Measurements from ENCODE around the gene IBSP.

Gene IBSP, protein sequence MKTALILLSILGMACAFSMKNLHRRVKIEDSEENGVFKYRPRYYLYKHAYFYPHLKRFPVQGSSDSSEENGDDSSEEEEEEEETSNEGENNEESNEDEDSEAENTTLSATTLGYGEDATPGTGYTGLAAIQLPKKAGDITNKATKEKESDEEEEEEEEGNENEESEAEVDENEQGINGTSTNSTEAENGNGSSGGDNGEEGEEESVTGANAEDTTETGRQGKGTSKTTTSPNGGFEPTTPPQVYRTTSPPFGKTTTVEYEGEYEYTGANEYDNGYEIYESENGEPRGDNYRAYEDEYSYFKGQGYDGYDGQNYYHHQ

GRCh38 chr4:87799301-87800113 lies at the start of gene IBSP:
Gene IBSP, plus strand, starts transcription at chr4:87799554. Its CDS starts 2,808 bp downstream, at chr4:87802362.
- DNase-seq = no peak

GRCh38 chr4:87749883-87750282 lies 49.5 kb upstream of the IBSP start:
- DNase-seq = no peak

GRCh38 chr4:87758270-87758669 lies 41.1 kb upstream of the IBSP start:
- no peak for DNase-seq

DNA sequence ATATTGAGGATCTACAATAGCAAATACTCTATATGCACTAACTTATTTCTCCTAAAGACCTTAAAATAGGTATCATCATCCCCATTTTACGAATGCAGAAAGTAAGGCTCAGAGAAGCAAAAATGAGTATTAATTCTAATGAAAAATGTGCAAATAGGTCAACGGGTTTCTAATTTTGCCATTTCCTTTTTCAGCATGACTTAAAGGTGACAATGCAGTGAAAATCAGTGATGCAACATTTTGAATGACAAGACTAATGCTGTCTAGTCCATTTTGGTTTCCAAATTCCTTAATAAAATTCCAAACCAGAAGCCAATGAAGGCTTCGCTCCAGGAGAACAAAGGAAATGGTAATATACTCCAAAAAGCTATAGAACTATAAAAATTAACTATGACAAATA lies 37.0 kb upstream of the IBSP start:
- no peak for DNase-seq

DNA sequence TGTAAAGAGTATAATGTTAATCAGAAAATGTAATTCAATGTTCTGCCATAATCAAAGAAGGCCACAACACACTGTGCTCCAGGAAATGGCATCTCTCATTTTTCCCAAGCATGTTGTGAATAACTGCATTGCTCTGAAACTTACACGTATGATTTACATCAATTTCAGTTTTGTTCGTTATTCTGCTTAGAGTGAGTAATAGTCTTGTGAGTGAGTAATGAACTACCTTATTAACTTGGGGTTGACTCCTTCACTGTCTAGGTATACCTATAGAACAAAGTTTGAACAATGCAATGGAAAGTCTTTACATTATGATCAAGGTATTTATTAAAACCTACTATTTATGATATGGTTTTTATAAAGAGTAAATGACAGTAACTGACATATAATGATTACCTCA lies 17.8 kb upstream of the IBSP start:
- no peak for DNase-seq

GRCh38 chr4:87783781-87784180 lies 15.6 kb upstream of the IBSP start:
- no peak for DNase-seq

DNA sequence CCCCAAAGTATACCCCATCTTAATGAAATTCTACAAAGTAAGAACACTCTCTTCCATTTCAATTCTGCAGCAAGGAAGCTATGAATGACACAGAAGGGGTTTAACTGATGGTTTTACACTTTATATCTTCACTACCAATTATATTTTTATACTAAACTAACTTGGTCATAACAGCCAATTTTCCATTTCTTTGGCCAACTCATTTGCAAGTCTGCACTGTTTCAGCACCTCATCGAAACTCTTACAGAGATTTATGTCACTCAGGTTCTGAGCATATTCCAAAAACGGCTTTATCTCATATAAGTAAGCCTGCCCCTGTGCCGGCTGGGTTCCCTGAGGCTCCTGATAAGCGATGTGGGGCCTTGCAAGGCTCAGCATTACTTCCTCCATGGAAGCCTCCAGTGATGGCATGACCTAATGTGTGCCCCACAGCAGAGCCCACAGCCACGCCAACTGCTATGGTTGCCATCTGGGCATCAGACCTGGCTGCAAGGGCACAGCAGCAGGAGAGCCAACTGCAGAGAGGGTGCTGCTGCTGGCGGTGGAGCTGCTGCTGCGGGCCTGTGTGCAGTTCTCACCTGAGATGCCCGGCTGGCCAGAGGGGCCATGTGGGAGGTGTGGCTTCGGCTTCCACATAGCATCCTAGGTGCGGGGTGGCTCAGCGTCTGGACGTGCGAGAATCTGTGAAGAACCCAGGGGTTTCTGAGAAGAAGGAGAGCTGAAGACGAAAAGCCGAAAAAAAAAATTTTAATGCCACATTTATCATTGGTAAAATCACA lies 13.4 kb upstream of the IBSP start:
- no peak for DNase-seq

GRCh38 chr4:87802858-87803257 lies 3.5 kb downstream of the IBSP start:
- no peak for DNase-seq

- no peak for DNase-seq
These were observed 4.1 kb downstream of the IBSP start for GRCh38 chr4:87803421-87803820.

DNA sequence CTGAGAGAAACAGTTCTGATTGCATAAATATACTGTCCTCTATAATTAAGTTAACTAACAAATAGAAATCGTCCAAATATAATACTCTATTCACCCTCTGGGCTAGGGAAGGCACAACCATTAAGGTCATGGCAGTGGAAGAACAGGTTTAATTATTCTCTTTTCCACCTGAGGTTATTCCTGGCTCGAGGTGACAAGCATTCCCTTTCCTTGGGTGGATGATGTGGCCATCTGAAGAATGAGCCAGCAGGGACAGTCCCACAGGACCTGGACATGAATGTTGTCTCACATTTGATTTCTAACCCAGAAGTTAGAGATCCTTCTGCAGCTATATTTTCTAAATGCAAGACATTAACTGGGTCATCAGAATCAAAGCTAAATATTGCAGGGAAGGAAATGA lies 5.5 kb downstream of the IBSP start:
- no peak for DNase-seq

DNA sequence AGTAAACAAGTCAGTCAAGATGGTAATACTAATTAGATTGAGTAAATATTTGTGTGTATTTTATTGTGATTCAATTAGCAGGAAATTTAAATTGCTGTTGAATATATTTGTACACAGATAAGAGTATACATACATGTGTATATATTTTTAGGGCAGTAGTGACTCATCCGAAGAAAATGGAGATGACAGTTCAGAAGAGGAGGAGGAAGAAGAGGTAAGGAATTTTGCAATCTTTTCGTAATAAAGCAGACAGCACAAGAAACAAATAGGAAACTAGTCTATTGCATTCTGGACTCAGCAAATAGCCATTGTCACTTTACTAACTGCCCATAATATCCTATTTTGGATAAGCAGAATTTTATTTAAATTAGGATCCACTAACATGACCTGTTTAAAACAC lies 6.6 kb downstream of the IBSP start:
- DNase-seq = no peak

DNA sequence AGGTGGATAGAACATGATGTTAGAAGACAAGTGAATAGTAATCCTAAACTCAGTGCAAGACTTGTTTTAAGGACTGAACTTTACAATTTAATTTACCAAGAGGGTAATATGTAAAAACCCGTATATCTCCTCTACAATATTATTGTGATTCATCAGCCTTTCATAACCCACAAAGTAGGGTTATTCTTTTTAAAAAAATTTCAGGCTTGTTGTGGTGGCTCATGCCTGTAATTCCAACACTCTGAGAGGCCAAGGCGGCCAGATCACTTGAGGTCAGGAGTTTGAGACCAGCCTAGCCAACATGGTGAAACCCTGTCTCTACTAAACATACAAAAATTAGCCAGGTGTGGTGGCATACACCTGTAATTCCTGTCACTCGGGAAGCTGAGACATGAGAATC lies 7.2 kb downstream of the IBSP start:
- DNase-seq = no peak

DNA sequence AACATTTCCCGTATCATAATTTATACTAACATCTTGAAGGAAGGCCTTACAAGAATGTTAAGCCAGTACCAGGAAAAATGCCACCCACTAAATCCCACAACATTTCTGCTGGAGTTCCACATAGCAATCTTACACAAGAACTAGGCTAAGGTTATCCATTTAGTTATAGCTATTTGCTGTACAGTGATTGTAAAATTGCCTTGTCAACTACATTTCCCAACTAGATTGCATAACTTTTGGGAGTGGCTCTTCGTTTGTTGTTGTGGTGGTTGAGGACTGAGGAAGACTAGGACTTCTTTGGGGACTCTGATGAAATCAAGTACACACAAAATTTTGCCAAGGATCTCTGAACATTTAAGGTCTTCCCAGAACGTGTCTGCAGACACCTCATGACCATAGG lies 8.0 kb downstream of the IBSP start:
- no peak for DNase-seq

GRCh38 chr4:87811977-87812376 lies 12.6 kb downstream of the IBSP start:
- no peak for DNase-seq

DNA sequence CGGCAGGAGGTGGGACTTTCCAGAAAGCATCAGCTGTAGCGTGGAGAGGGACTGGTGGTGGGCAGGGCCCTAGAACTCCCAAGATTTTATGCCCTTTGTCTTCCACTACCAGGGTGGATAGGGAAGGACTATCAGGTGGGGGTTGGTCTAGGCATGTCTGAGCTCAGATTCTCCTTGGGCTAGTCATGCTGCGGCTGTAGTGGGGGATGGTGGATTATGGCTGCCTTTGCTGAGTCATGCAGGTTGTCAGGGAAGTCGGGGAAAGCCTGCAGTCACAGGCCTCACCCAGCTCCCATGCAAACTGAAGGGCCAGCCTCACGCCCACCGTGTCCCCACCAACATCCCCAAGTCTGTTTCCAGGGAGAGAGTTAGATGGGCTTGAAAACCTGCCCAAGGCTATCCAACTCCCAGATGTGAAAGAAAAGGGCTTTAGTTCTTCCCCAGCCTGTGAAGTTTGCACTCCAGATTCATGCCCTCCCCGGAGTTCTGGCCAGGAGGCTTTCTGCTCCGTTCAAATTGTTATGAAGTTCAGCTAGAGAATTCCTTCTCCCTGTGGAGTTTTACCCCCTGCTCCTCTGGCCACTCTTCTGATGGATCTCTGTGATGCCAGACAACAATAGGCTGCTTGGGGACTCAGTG lies 20.0 kb downstream of the IBSP start:
- DNase-seq = no peak

- DNase-seq = no peak
These were observed 23.8 kb downstream of the IBSP start for GRCh38 chr4:87823200-87823599.

GRCh38 chr4:87823724-87824123 lies 24.4 kb downstream of the IBSP start:
- no peak for DNase-seq

DNA sequence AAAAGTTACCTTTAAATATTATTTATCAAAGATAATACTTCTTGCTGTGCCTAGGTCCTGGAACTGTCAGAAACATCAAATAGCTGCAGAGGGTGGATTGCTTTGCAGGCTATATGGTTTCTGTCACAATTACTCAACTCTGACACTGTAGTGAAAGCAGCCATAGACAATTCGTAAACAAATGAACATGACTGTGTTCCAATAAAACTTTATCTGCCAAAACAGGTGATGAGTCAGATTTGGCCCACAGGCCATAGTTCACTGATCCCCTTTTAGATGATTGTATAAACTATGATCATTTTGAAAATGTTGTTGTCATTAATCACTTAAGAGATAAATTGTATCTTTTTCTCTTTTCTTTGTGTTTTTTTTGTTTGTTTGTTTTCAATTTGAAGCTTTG lies 25.0 kb downstream of the IBSP start:
- no peak for DNase-seq

- no peak for DNase-seq
These were observed 33.3 kb downstream of the IBSP start, which contains the start of gene MEPE for GRCh38 chr4:87832669-87833068. Gene MEPE, plus strand, starts transcription at chr4:87832969. Its CDS starts 1,746 bp downstream, at chr4:87834715.

GRCh38 chr4:87834401-87834800 lies 35.0 kb downstream of the IBSP start:
- DNase-seq = no peak

- DNase-seq = no peak
These were observed 35.8 kb downstream of the IBSP start for GRCh38 chr4:87835197-87835596.

GRCh38 chr4:87835743-87836142 lies 36.4 kb downstream of the IBSP start:
- DNase-seq = no peak

GRCh38 chr4:87838205-87838604 lies 38.9 kb downstream of the IBSP start:
- no peak for DNase-seq
